GDM1 (cell line): ENCODE results near the gene PFKFB2.

Source experiments
- DNase-seq: peaks from one replicate; lab custom pipeline; 2025; lab: John Stamatoyannopoulos, UW

The PFKFB2 gene

DNA sequence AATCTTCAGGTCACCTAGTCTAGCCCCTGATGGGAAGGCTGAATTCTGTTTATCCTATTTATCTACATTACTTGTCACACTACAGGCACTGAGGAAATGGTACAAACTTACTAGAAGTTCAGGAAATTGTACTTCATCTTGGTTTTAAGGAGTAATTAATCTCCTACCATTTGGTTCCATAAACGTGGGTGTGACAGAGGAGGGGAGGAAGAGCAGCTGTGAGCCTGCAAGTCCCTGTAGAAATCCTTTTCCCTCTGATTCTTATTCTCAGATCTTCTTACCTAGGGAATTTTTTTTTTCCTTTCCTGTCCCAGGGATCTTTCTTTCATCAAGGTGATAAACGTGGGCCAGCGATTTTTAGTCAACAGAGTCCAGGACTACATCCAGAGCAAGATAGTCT lies 14.1 kb downstream of the PFKFB2 start:
- no peak for DNase-seq

DNA sequence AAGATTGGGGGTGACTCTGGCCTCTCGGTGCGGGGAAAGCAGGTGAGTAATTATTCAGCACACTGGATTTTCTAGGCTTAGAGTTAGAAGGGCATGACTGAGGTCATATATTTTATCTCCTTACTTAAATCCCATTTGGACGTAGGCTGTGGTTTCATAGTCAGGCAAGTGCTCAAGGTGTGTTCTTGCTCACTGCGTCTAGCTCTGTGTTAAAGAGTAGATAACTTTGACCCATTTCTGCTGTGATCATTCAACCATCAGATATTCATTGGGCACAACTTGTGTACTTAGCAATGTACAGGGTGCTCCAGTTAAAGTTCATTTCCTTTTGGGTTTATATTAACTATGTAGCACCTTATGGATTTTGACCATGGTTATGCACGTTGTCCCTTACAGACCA lies 14.6 kb downstream of the PFKFB2 start:
- no peak for DNase-seq

DNA sequence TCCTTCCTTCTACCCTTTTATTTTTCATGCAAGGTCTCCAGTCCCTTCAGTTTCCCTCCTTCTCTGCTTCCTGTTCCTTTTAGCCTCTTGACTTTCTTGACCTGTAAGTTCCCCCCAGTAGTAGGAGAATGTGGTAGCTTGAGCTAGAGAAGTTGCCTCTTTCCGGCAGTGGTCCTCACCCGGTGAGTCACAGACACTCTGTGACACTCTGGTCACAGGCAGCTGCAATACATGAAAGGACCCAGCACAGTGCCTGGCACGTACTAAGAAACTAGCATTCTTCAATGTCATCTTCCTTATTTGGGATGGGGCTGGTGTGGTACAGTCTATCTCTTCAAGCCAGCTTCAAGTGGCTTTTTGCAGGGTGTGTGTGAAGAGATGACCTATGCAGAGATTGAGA lies 16.0 kb downstream of the PFKFB2 start:
- DNase-seq, result no peak

DNA sequence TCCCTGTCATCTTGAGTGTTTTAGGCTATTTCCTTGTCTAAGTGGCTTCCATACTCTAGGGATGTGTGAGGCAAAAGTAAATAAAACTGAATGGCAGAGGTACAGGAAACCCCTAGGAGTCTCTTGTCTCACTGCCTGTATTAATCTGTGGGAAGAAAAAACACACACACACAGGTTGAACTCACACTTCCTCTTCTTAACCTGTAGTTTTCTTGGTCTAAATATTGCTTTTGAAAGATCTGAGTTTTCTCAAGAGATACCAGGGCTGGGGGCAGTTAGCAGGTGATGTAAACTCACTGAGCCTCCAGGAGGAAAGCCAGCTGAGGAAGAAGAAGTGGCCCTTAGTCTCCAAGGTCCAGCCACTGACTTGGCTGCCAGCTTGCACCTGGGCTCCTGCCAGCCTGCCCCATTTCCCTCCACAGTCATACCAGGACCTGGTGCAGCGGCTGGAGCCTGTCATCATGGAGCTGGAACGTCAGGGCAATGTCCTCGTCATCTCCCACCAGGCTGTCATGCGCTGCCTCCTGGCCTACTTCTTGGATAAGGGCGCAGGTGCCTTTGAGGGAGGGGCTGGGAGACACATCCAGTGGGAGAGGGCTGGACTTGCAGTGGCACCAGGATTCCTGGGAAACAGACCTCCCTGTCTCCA lies 16.9 kb downstream of the PFKFB2 start:
- no peak for DNase-seq

GRCh38 chr1:207070811-207071210 lies 17.7 kb downstream of the PFKFB2 start:
- DNase-seq, result peak; percentile 78

DNA sequence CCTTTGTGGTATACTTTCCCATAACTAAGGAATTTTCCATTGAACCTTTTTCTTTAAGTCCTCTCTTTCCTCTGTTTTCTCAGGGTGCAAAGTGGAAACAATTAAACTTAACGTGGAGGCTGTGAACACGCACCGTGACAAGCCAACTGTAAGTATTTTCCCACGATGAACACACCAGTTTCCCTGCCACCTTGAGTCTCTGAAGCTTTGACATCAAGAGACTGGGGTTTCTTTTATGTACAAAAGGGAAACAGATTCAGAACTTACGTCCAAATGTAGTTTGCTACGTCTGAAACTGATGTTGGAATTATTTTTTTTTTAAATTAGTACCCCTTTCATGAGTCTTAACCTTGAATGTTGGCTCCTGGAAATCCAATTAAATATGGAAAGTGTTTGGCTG lies 18.4 kb downstream of the PFKFB2 start:
- no peak for DNase-seq

DNA sequence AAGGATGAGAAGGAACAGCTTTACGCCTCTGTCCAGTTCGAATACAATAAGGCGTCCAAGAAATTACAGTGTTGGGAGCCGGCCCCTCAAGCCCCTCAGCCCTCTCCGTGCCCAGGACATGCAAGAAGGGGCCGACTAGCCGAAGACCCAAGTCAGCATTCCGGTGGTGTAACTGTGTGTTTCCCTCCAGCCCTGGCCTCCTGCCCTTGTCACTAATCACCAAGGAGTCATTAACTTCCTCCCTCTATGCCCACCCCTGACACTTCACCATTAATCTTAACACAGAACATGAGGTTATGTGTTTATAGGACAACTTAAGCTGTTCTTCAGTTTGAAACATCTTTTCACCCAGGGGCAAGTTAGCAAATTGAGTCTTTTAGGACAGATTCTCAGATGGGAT lies 19.2 kb downstream of the PFKFB2 start:
- no peak for DNase-seq

GRCh38 chr1:207073906-207074820 lies 21.1 kb downstream of the PFKFB2 start:
- DNase-seq, result no peak

- DNase-seq, result no peak
Measured at GRCh38 chr1:207076181-207076955, 23.3 kb downstream of the PFKFB2 start.

GRCh38 chr1:207077012-207077411 lies 23.9 kb downstream of the PFKFB2 start:
- DNase-seq, result no peak

- peak; percentile 69 for DNase-seq
Measured at GRCh38 chr1:207077470-207078377, 24.6 kb downstream of the PFKFB2 start.

- DNase-seq, result no peak
Measured at GRCh38 chr1:207078578-207079132, 25.6 kb downstream of the PFKFB2 start.

DNA sequence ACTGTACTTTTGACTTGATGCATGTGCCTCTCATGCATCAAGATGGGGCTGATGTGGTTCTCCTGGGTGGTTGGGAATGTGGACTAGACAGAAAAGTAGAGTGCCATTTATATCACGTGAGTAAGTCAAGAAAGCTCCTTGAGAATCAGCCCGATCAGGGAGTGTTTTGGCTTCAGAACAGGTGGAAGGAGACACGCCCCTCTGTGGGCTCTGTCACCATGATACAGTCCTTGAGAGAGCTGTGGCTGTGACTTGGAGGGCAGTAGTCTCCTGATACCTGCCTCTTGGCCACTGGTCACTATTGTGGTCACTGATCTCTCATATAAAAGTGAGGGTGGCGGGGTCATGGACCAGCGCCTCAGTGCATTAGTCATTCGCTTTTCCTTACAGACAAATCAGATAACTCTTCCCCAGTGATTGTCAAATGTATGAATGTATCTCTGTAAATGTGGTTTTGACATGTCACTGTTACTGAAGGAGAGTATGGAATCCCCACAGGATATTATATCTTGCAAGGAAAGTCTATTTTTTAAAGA lies 26.7 kb downstream of the PFKFB2 start:
- DNase-seq, result no peak

GRCh38 chr1:207081088-207081487 lies 28.0 kb downstream of the PFKFB2 start:
- DNase-seq, result no peak

DNA sequence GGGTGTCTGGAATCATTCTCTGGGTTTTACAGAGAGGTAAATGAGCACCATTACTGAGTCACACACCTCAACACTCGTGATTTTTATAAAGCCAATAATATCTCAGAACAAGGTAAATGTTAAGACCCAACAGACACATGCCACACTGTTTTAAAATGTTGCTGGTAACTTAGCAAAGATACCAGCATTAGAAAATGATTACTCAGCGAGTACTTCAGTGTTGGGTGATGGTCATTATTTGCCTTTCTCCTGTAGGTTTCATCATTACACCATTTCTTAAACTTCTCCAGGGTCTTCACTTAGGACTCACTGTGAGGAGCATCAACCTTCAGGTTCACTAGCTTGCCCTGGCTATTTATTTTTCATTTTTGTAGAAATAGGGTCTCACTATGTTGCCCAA lies 28.7 kb downstream of the PFKFB2 start:
- DNase-seq, result no peak

GRCh38 chr1:207084232-207084631 lies 31.2 kb downstream of the PFKFB2 start:
- no peak for DNase-seq

GRCh38 chr1:207084701-207085180 lies 31.7 kb downstream of the PFKFB2 start:
- DNase-seq, result peak; percentile 34

GRCh38 chr1:207085887-207086286 lies 32.8 kb downstream of the PFKFB2 start:
- no peak for DNase-seq

DNA sequence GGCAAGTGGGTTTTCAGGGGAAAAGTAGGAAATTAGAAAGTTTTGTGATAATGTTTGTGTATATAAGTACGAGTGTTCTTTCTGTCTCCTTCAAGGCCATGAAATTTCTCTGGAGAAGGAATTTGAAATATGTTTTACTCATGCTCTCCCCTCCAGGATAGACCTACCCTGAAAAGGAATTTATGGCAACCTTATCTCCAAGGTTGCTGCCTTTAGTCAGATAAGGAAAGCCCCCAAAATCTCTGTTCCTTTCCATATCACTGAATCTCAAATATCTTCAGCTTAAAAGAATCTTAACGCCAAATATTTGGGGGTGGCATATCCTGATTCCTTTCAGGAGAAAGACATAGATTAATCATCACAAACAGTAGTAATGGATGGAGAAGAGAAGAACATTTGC lies 35.1 kb downstream of the PFKFB2 start:
- DNase-seq, result no peak

GRCh38 chr1:207088701-207089626 lies 35.9 kb downstream of the PFKFB2 start, which contains the start of gene C4BPB:
Gene C4BPB, plus strand, starts transcription at chr1:207088860. Its CDS starts 672 bp downstream, at chr1:207089532.
- no peak for DNase-seq
